HL-60 (cell line): ENCODE measurements around the gene ANKS1B.

ENCODE experiments used
- DNase-seq, 2 experiments: peaks; one replicate each; pipeline ENCODE4 v3.0.0-alpha.2; 2010 to 2020; ENCODE audit warnings: low read depth in 1 of 2, low spot score in 1 of 2
- H3K27ac ChIP-seq: fragments of 250-450 bp; sonication (Bioruptor Pico); replicated peaks from 2 replicates; pipeline ENCODE4 v1.5.1; 2020; ENCODE audit warnings: mild to moderate bottlenecking, moderate library complexity
- H3K27me3 ChIP-seq: fragments of 250-450 bp; sonication (Bioruptor Pico); 2 replicates; pipeline ENCODE4 v1.5.1; 2021; ENCODE audit warnings: mild to moderate bottlenecking, moderate library complexity; ENCODE audit not compliant: insufficient read depth, poor library complexity, severe bottlenecking
- H3K4me3 ChIP-seq: replicated peaks from 2 replicates; pipeline ENCODE4 v1.5.1; 2011; ENCODE audit warnings: mild to moderate bottlenecking, control low read depth, low read length; ENCODE audit not compliant: insufficient read depth
- GABPA ChIP-seq: IDR thresholded peaks from 2 replicates; pipeline ENCODE4 v1.6.1; 2012; ENCODE audit warnings: low read depth
- POLR2AphosphoS5 ChIP-seq: IDR thresholded peaks from 2 replicates; pipeline ENCODE4 v1.6.1; 2012; ENCODE audit warnings: low read depth
- SPI1 ChIP-seq: IDR thresholded peaks from 2 replicates; pipeline ENCODE4 v1.6.1; 2012; ENCODE audit warnings: low read depth, mild to moderate bottlenecking, borderline replicate concordance
- TF ChIP-seq, protein P1 (sequence below): IDR thresholded peaks from 2 replicates; pipeline ENCODE4 v1.6.1; 2012; ENCODE audit warnings: low read depth; ENCODE audit not compliant: insufficient replicate concordance
- TF ChIP-seq, protein P2 (sequence below): IDR thresholded peaks from one replicate; pipeline ENCODE4 v1.5.1; 2011; ENCODE audit warnings: low read length, control low read depth, inconsistent platforms; ENCODE audit not compliant: insufficient read depth

ANKS1B gene

DNA sequence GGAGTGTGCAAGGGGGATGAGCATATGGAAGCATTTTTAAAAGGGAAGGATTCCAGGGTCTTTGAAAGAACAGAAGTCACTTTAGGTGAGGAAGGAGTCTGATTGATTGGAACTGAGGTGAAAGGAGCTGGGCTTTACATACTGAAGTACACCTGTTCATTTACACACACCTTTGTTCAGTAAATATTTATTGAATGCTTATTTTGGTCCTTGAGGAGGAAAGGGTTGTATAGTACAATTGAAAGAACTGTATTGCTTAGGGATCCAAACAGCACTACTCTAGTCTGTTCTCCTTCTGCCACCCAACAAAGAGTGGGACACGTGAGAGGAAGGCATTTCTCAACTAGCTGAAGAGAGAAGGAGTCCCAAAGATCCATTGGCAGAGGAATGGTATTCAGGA is 1275.7 kb downstream of the ANKS1B start:
- Histone ChIP-seq H3K4me3 (no peak overlapping the region), H3K27ac (no peak overlapping the region), H3K27me3 (no peaks in the 10 kb centered on the region)
- DNase-seq, result no peak
- TF ChIP-seq, protein P1, sequence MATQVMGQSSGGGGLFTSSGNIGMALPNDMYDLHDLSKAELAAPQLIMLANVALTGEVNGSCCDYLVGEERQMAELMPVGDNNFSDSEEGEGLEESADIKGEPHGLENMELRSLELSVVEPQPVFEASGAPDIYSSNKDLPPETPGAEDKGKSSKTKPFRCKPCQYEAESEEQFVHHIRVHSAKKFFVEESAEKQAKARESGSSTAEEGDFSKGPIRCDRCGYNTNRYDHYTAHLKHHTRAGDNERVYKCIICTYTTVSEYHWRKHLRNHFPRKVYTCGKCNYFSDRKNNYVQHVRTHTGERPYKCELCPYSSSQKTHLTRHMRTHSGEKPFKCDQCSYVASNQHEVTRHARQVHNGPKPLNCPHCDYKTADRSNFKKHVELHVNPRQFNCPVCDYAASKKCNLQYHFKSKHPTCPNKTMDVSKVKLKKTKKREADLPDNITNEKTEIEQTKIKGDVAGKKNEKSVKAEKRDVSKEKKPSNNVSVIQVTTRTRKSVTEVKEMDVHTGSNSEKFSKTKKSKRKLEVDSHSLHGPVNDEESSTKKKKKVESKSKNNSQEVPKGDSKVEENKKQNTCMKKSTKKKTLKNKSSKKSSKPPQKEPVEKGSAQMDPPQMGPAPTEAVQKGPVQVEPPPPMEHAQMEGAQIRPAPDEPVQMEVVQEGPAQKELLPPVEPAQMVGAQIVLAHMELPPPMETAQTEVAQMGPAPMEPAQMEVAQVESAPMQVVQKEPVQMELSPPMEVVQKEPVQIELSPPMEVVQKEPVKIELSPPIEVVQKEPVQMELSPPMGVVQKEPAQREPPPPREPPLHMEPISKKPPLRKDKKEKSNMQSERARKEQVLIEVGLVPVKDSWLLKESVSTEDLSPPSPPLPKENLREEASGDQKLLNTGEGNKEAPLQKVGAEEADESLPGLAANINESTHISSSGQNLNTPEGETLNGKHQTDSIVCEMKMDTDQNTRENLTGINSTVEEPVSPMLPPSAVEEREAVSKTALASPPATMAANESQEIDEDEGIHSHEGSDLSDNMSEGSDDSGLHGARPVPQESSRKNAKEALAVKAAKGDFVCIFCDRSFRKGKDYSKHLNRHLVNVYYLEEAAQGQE, result no peak
- TF ChIP-seq POLR2AphosphoS5 (no peak), GABPA (no peak), SPI1 (no peak)
- TF ChIP-seq, protein P2, sequence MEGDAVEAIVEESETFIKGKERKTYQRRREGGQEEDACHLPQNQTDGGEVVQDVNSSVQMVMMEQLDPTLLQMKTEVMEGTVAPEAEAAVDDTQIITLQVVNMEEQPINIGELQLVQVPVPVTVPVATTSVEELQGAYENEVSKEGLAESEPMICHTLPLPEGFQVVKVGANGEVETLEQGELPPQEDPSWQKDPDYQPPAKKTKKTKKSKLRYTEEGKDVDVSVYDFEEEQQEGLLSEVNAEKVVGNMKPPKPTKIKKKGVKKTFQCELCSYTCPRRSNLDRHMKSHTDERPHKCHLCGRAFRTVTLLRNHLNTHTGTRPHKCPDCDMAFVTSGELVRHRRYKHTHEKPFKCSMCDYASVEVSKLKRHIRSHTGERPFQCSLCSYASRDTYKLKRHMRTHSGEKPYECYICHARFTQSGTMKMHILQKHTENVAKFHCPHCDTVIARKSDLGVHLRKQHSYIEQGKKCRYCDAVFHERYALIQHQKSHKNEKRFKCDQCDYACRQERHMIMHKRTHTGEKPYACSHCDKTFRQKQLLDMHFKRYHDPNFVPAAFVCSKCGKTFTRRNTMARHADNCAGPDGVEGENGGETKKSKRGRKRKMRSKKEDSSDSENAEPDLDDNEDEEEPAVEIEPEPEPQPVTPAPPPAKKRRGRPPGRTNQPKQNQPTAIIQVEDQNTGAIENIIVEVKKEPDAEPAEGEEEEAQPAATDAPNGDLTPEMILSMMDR, result no peak

DNA sequence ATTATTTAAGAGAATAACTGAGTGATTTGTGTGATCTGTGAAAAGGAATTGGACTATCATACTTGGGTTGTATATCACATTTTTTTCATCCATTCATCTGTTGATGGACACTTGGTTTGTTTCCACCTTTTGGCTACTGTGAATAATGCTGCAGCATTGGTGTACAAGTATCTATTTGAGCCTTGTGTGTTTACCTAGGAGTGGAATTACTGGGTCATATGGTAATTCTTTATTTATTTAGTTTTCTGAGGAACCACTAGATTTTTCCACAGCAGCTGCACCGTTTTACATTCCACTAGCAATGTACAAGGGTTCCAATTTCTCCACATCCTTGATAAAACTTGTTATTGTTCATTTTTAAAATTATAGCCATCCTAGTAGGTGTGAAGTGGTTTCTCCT is 1283.6 kb downstream of the ANKS1B start:
- no peak for TF ChIP-seq POLR2AphosphoS5
- TF ChIP-seq GABPA, result no peak
- TF ChIP-seq, protein P2, result no peak
- TF ChIP-seq SPI1, result no peak
- TF ChIP-seq, protein P1, result no peak
- Histone ChIP-seq H3K27ac (no peak overlapping the region), H3K27me3 (no peaks in the 10 kb centered on the region), H3K4me3 (no peak overlapping the region)
- DNase-seq, result no peak

DNA sequence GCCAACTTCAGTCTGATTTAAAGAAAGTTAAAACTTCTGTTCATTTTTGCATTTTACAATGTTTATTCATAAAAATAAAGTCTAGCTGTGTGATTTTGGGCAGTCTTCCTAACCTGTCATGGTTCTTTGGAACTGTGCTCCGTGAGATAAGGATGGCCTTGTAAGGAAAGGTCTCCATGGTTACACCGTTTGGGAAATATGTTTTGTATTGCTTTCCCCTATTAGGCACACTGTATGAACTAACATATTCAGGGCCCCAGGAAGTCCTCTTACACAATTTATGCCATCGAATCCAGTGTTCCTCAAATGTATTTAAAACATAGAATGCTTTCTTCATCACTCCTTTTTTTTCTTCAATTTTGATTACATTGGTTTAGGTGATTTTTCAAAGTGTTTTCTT is 1285.2 kb downstream of the ANKS1B start:
- Histone ChIP-seq H3K4me3 (no peak overlapping the region), H3K27ac (peak overlapping the region; percentile 53), H3K27me3 (no peaks in the 10 kb centered on the region)
- TF ChIP-seq, protein P1, result no peak
- TF ChIP-seq POLR2AphosphoS5, result no peak
- peak; percentile 32; the same call in 1 of the 2 replicates for TF ChIP-seq SPI1
- DNase-seq, result peak; percentile 36 to 52
